SK-N-SH (cell line): ENCODE measurements around the gene HSF2. TPM values are rescaled to one million over a fixed set of nuclear protein-coding genes. Genes with fewer than 3 reads are reported as not detected.

Experiments used
- CTCF ChIA-PET: fragments of 300-600, 350-600 bp; formaldehyde crosslinking; extraction: SDS; loops from one replicate; lab custom pipeline; 2021; lab: Yijun Ruan, JAX
- POLR2A ChIA-PET: fragments of 350-600 bp; sonication (Branson Sonifier 250); formaldehyde crosslinking; extraction: SDS; loops from one replicate; lab custom pipeline; 2020; ENCODE audit warnings: antibody characterized with exemption, inconsistent platforms; lab: Yijun Ruan, JAX
- DNase-seq: peaks from one replicate; pipeline ENCODE4 v3.0.0; 2012
- H2AFZ ChIP-seq: fragments of 200-600 bp; sonication (generic); 2 replicates; pipeline ENCODE4 v1.8.1; 2016; ENCODE audit warnings: antibody characterized with exemption, mild to moderate bottlenecking, low read depth
- H3F3A ChIP-seq: fragments of 200-600 bp; sonication (generic); replicated peaks from 2 replicates; pipeline ENCODE3; 2016; ENCODE audit warnings: antibody characterized with exemption, mild to moderate bottlenecking; ENCODE audit not compliant: insufficient read depth
- H3K27ac ChIP-seq, 2 experiments: fragments of 200-500 bp in 1 of 2; fragments of 200-600 bp in 1 of 2; sonication (Bioruptor generic) in 1 of 2; sonication (generic), shearing (Covaris generic) in 1 of 2; 2 replicates each; pipeline versions ENCODE4 v1.5.1 to v1.6.1; 2014 to 2016; ENCODE audit warnings: low read depth in 2 of 2, inconsistent platforms in 1 of 2, low read length in 1 of 2, mild to moderate bottlenecking in 1 of 2, mixed read lengths in 1 of 2
- H3K27me3 ChIP-seq: fragments of 200-600 bp; sonication (generic), shearing (Covaris generic); 2 replicates; pipeline ENCODE4 v1.6.1; 2016; ENCODE audit warnings: mixed run types; ENCODE audit not compliant: insufficient read depth
- H3K36me3 ChIP-seq, 2 experiments: fragments of 200-500 bp in 1 of 2; fragments of 200-600 bp in 1 of 2; sonication (Bioruptor generic) in 1 of 2; sonication (generic) in 1 of 2; replicated peaks in 1 of 2; 2 replicates each; pipeline versions ENCODE3 to v1.5.1; 2014 to 2016; ENCODE audit warnings: low read length in 1 of 2, mild to moderate bottlenecking in 1 of 2; ENCODE audit not compliant: insufficient read depth in 2 of 2, control insufficient read depth in 1 of 2
- H3K4me1 ChIP-seq, 2 experiments: fragments of 200-500 bp in 1 of 2; fragments of 200-600 bp in 1 of 2; sonication (Bioruptor generic) in 1 of 2; sonication (generic), shearing (Covaris generic) in 1 of 2; 2 replicates each; pipeline versions ENCODE4 v1.5.1 to v1.6.1; 2014 to 2016; ENCODE audit warnings: low read depth in 1 of 2, low read length in 1 of 2, mixed run types in 1 of 2; ENCODE audit not compliant: insufficient read depth in 2 of 2, control insufficient read depth in 1 of 2
- H3K4me2 ChIP-seq: fragments of 200-600 bp; sonication (generic), shearing (Covaris generic); 2 replicates; pipeline ENCODE4 v1.6.1; 2017; ENCODE audit warnings: mixed run types
- H3K4me3 ChIP-seq, 2 experiments: fragments of 200-500 bp in 1 of 2; fragments of 200-600 bp in 1 of 2; sonication (Bioruptor generic) in 1 of 2; sonication (generic), shearing (Covaris generic) in 1 of 2; 2 replicates each; pipeline versions ENCODE4 v1.5.1 to v1.8.1; 2014 to 2016; ENCODE audit warnings: low read depth in 2 of 2, inconsistent platforms in 1 of 2, low read length in 1 of 2, mild to moderate bottlenecking in 1 of 2, mixed read lengths in 1 of 2, moderate library complexity in 1 of 2
- H3K79me2 ChIP-seq: fragments of 200-600 bp; sonication (generic); 2 replicates; pipeline ENCODE4 v1.8.1; 2017; ENCODE audit warnings: mild to moderate bottlenecking; ENCODE audit not compliant: insufficient read depth
- H3K9ac ChIP-seq: fragments of 200-600 bp; sonication (generic); 2 replicates; pipeline ENCODE4 v1.6.1; 2017; ENCODE audit warnings: mixed run types
- H3K9me2 ChIP-seq: fragments of 200-600 bp; sonication (generic); 2 replicates; pipeline ENCODE4 v1.6.1; 2017; ENCODE audit warnings: mixed run types
- H3K9me3 ChIP-seq: fragments of 200-600 bp; sonication (generic); 2 replicates; pipeline ENCODE4 v1.6.1; 2017; ENCODE audit warnings: mixed run types, mild to moderate bottlenecking, moderate library complexity
- H4K20me1 ChIP-seq: fragments of 200-600 bp; sonication (generic); 2 replicates; pipeline ENCODE4 v1.6.1; 2017; ENCODE audit warnings: mild to moderate bottlenecking, mixed run types; ENCODE audit not compliant: insufficient read depth
- ELF1 ChIP-seq: IDR thresholded peaks from 2 replicates; pipeline ENCODE4 v1.4.0; 2012
- EP300 ChIP-seq, 2 experiments: IDR thresholded peaks; 2 replicates each; pipeline versions ENCODE4 v1.4.0 to v1.6.1; 2012; ENCODE audit warnings: borderline replicate concordance in 1 of 2, low read depth in 1 of 2, low read length in 1 of 2
- EZH2phosphoT487 ChIP-seq: fragments of 200-600 bp; sonication (generic); IDR thresholded peaks from 2 replicates; pipeline ENCODE4 v1.6.1; 2017; ENCODE audit warnings: low read depth, mixed run types, mild to moderate bottlenecking, antibody characterized with exemption, moderate library complexity, borderline replicate concordance
- FOSL2 ChIP-seq: IDR thresholded peaks from 2 replicates; pipeline ENCODE4 v1.4.0; 2012; ENCODE audit warnings: low read depth, mild to moderate bottlenecking, moderate library complexity, borderline replicate concordance
- FOXJ3 ChIP-seq: sonication (generic); formaldehyde crosslinking; IDR thresholded peaks from 2 replicates; pipeline ENCODE4 v1.5.1; 2020; ENCODE audit warnings: mild to moderate bottlenecking, missing genetic modification reagents
- GABPA ChIP-seq: IDR thresholded peaks from 2 replicates; pipeline ENCODE4 v1.4.0; 2012; ENCODE audit warnings: low read depth, mild to moderate bottlenecking
- MXI1 ChIP-seq: IDR thresholded peaks from 2 replicates; pipeline ENCODE4 v1.6.1; 2012; ENCODE audit warnings: mild to moderate bottlenecking, low read depth, low read length, improper control_type of control experiment
- POLR2AphosphoS5 ChIP-seq: IDR thresholded peaks from 2 replicates; pipeline ENCODE4 v1.6.1; 2012; ENCODE audit warnings: low read depth, low read length
- RAD21 ChIP-seq: IDR thresholded peaks from 2 replicates; pipeline ENCODE4 v1.6.1; 2012; ENCODE audit warnings: mild to moderate bottlenecking, low read length
- RCOR1 ChIP-seq: fragments of 150-350 bp; IDR thresholded peaks from 2 replicates; pipeline ENCODE4 v1.6.1; 2017; ENCODE audit warnings: antibody characterized with exemption, low read length
- RXRA ChIP-seq: IDR thresholded peaks from 2 replicates; pipeline ENCODE4 v1.4.0; 2012; ENCODE audit warnings: low read depth, mild to moderate bottlenecking, borderline replicate concordance
- TCF12 ChIP-seq: IDR thresholded peaks from 2 replicates; pipeline ENCODE4 v1.4.0; 2012
- WGBS: methylation state at CpG from one replicate; pipeline ENCODE4 v1.1.6; 2017; ENCODE audit warnings: low lambda C conversion rate; 5-methylcytosine and 5-hydroxymethylcytosine counted together
- polyA plus RNA-seq, 3 experiments: library from polyadenylated mRNA; depleted of rRNA; stranded (reverse); fragments of >200 nt; gene quantifications; 2 replicates each; pipeline ENCODE4 v1.2.3, GENCODE V29; 2012
- TF ChIP-seq, protein P1 (sequence below): IDR thresholded peaks from 2 replicates; pipeline ENCODE4 v1.6.1; 2012; ENCODE audit warnings: mild to moderate bottlenecking, low read depth, low read length, moderate library complexity

The HSF2 gene
- polyA plus RNA-seq, 1 of the 3 experiments (the other 2 are of a cell fraction): 22.2 TPM

DNA sequence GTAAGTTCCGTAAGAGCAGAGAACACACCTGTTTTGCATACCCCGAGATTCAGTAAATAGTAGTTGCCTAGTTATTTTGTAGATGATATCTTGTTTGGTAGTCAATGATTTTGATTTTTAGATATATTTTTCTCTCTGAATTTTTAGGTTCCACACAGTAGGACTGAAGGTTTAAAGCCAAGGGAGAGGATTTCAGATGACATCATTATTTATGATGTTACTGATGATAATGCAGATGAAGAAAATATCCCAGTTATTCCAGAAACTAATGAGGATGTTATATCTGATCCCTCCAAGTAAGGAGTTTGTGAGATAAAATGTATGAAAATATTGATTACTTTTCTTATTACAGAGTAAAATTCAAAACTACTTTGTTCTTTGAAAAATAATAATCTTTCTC lies 22.6 kb downstream of the HSF2 start:
- Histone ChIP-seq H3K9me3 (no peaks in the 10 kb centered on the region), H4K20me1 (no peaks in the 10 kb centered on the region), H3K4me3 (no peak overlapping the region), H2AFZ (no peak overlapping the region), H3K27ac (no peak overlapping the region), H3K79me2 (no peaks in the 10 kb centered on the region), H3K9ac (no peak overlapping the region), H3K9me2 (no peaks in the 10 kb centered on the region), H3K4me1 (no peaks in the 10 kb centered on the region), H3F3A (no peaks in the 10 kb centered on the region), H3K36me3 (peaks cover 71 to 92% of the 10 kb centered on the region in 2 experiments), H3K4me2 (no peak overlapping the region), H3K27me3 (no peaks in the 10 kb centered on the region)
- TF ChIP-seq RXRA (no peak), POLR2AphosphoS5 (no peak), RCOR1 (no peak), EZH2phosphoT487 (no peak)
- ChIA-PET POLR2A (no interaction called here), CTCF (no interaction called here)
- DNase-seq: no peak
- 93% methylated on average over 2 of the region's 2 CpGs for WGBS

DNA sequence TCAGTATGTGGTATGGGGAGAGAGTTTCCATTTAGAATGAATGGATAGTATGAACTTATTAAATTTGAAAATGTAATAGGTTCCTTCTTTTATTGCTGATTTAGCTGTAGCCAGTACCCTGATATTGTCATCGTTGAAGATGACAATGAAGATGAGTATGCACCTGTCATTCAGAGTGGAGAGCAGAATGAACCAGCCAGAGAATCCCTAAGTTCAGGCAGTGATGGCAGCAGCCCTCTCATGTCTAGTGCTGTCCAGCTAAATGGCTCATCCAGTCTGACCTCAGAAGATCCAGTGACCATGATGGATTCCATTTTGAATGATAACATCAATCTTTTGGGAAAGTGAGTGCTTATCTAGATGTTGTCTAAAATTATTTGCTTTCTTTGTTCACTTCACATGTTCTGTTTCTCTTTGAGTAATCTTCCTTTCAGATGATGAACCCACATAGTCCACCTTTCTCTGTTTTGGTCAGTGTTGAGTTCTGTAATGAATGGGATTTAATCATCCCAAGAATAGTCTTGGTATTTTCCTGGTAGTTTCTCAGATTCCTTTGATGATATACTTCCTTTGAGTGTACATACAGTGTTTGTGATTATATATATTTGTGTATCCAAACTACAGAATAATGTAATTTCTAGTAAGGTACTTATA lies 23.3 kb downstream of the HSF2 start:
- TF ChIP-seq RAD21 (no peak), RCOR1 (no peak), TCF12 (no peak), FOSL2 (no peak), EZH2phosphoT487 (no peak), EP300 (IDR thresholded peaks at IDR 0.05; ENCODE audit: borderline replicate concordance in 1 of 2, low read depth in 1 of 2, low read length in 1 of 2) (no peak), FOXJ3 (no peak), MXI1 (no peak), GABPA (no peak), ELF1 (no peak)
- TF ChIP-seq, protein P1, sequence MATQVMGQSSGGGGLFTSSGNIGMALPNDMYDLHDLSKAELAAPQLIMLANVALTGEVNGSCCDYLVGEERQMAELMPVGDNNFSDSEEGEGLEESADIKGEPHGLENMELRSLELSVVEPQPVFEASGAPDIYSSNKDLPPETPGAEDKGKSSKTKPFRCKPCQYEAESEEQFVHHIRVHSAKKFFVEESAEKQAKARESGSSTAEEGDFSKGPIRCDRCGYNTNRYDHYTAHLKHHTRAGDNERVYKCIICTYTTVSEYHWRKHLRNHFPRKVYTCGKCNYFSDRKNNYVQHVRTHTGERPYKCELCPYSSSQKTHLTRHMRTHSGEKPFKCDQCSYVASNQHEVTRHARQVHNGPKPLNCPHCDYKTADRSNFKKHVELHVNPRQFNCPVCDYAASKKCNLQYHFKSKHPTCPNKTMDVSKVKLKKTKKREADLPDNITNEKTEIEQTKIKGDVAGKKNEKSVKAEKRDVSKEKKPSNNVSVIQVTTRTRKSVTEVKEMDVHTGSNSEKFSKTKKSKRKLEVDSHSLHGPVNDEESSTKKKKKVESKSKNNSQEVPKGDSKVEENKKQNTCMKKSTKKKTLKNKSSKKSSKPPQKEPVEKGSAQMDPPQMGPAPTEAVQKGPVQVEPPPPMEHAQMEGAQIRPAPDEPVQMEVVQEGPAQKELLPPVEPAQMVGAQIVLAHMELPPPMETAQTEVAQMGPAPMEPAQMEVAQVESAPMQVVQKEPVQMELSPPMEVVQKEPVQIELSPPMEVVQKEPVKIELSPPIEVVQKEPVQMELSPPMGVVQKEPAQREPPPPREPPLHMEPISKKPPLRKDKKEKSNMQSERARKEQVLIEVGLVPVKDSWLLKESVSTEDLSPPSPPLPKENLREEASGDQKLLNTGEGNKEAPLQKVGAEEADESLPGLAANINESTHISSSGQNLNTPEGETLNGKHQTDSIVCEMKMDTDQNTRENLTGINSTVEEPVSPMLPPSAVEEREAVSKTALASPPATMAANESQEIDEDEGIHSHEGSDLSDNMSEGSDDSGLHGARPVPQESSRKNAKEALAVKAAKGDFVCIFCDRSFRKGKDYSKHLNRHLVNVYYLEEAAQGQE: no peak
- ChIA-PET CTCF (no interaction called here), POLR2A (no interaction called here)
- no peaks in the 10 kb centered on the region for H3K4me1 ChIP-seq
- no peaks in the 10 kb centered on the region for H4K20me1 ChIP-seq
- H3K4me3 ChIP-seq: no peak overlapping the region
- H3K9ac ChIP-seq: no peak overlapping the region
- no peak overlapping the region for H3K27ac ChIP-seq
- no peaks in the 10 kb centered on the region for H3K9me3 ChIP-seq
- DNase-seq: no peak
- 100% methylated on average over 1 of the region's 1 CpG for WGBS
- H3F3A ChIP-seq: no peaks in the 10 kb centered on the region
- H3K79me2 ChIP-seq: no peaks in the 10 kb centered on the region
- H3K9me2 ChIP-seq: no peaks in the 10 kb centered on the region
- H2AFZ ChIP-seq: no peak overlapping the region
- peaks cover 64 to 93% of the 10 kb centered on the region in 2 experiments for H3K36me3 ChIP-seq
- no peaks in the 10 kb centered on the region for H3K27me3 ChIP-seq
- H3K4me2 ChIP-seq: no peak overlapping the region
